Prostate gland (tissue), 2 donors: ENCODE results near the gene SYNPO. TPM values are rescaled to one million over a fixed set of nuclear protein-coding genes. Genes with fewer than 3 reads are reported as not detected.

Experiments used
- DNase-seq: peaks from one replicate; pipeline ENCODE4 v3.0.0-alpha.2; 2019; ENCODE audit warnings: low spot score
- H3K27ac ChIP-seq, 2 donors: fragments of 200-600 bp; sonication (generic); 2 replicates each; pipeline ENCODE4 v1.5.1; 2017 to 2019
- H3K27me3 ChIP-seq: fragments of 200-600 bp; sonication (generic); replicated peaks from 2 replicates; pipeline ENCODE4 v1.5.1; 2019; ENCODE audit not compliant: insufficient read depth
- H3K36me3 ChIP-seq, 2 donors: fragments of 200-600 bp; sonication (generic); 1 replicate in 1 of 2; 2 replicates in 1 of 2; pipeline versions ENCODE4 v1.5.1 to v1.8.1; 2017 to 2019
- H3K4me1 ChIP-seq: fragments of 200-600 bp; sonication (generic); replicated peaks from 2 replicates; pipeline ENCODE4 v1.5.1; 2019
- H3K4me3 ChIP-seq, 2 donors: fragments of 200-600 bp; sonication (generic); 2 replicates each; pipeline ENCODE4 v1.5.1; 2017 to 2019
- H3K9me3 ChIP-seq: fragments of 200-600 bp; sonication (generic); 2 replicates; pipeline ENCODE4 v1.5.1; 2017
- CTCF ChIP-seq, 4 experiments: fragments of 200-600 bp in 2 of 4; fragments of 450-650 bp in 2 of 4; sonication (generic) in 2 of 4; IDR thresholded peaks; 1 replicate in 3 of 4; 2 replicates in 1 of 4; pipeline ENCODE4 v1.5.1; 2016 to 2019; ENCODE audit warnings: antibody characterized with exemption in 4 of 4, mild to moderate bottlenecking in 2 of 4, moderate library complexity in 2 of 4
- POLR2A ChIP-seq: fragments of 450-650 bp; IDR thresholded peaks from one replicate; pipeline ENCODE4 v1.6.1; 2016; ENCODE audit warnings: antibody characterized with exemption, mild to moderate bottlenecking
- POLR2AphosphoS5 ChIP-seq: sonication (generic); formaldehyde crosslinking; IDR thresholded peaks from one replicate; pipeline ENCODE4 v1.6.1; 2017; ENCODE audit warnings: antibody characterized with exemption
- WGBS: methylation state at CpG from one replicate; pipeline ENCODE4 v1.1.5; 2018; 5-methylcytosine and 5-hydroxymethylcytosine counted together
- intact Hi-C: fragments of 100-400 bp; cut with DNase I; formaldehyde crosslinking; loops from one replicate; pipeline ENCODE4 v1.14.2; 2022
- total RNA-seq, 2 donors: library from RNA; depleted of rRNA; stranded (reverse); fragments of >200 nt; gene quantifications; one replicate each; pipeline ENCODE4 v1.1.0, GENCODE V29; 2016

The SYNPO gene
- total RNA-seq, 2 donors from 2014 or later: 13.7 to 61.0 TPM

GRCh38 chr5:150671509-150672236 lies 31.2 kb downstream of the SYNPO start:
- Histone ChIP-seq H3K9me3 (no peaks in the 10 kb centered on the region), H3K4me3 (peak overlapping the region; percentile 23 to 39), H3K4me1 (peaks cover 5% of the 10 kb centered on the region), H3K27me3 (peaks cover 2% of the 10 kb centered on the region), H3K27ac (peak overlapping the region; percentile 23 to 38), H3K36me3 (no peaks in the 10 kb centered on the region)
- DNase-seq: no peak
- TF ChIP-seq POLR2AphosphoS5: no peak
- TF ChIP-seq POLR2A: no peak
- no peak for TF ChIP-seq CTCF (IDR thresholded peaks at IDR 0.05)
- 7% methylated on average over 46 of the region's 51 CpGs for WGBS
- intact Hi-C loops: no loop called here

- no peaks in the 10 kb centered on the region for H3K36me3 ChIP-seq
- no peaks in the 10 kb centered on the region for H3K9me3 ChIP-seq
- peaks cover 5% of the 10 kb centered on the region for H3K4me1 ChIP-seq
- peak; percentile 22 for DNase-seq
- peaks cover 2% of the 10 kb centered on the region for H3K27me3 ChIP-seq
- TF ChIP-seq POLR2A: no peak
- TF ChIP-seq POLR2AphosphoS5: no peak
- TF ChIP-seq CTCF (IDR thresholded peaks at IDR 0.05): no peak
- peak overlapping the region; percentile 23 to 39 for H3K4me3 ChIP-seq
- peak overlapping the region; percentile 23 to 38 for H3K27ac ChIP-seq
- intact Hi-C loops: no loop called here
- 2% methylated on average over 30 of the region's 38 CpGs for WGBS
Measured at GRCh38 chr5:150672237-150672883, 31.9 kb downstream of the SYNPO start.

GRCh38 chr5:150672884-150673275 lies 32.4 kb downstream of the SYNPO start:
- Histone ChIP-seq H3K4me1 (peaks cover 5% of the 10 kb centered on the region), H3K27me3 (no peaks in the 10 kb centered on the region), H3K36me3 (no peaks in the 10 kb centered on the region), H3K4me3 (peak overlapping the region; percentile 23 to 39), H3K27ac (peak overlapping the region in 1 of 2 donors; percentile 38), H3K9me3 (no peaks in the 10 kb centered on the region)
- WGBS: 81% methylated on average over 7 of the region's 7 CpGs
- no peak for TF ChIP-seq POLR2A
- TF ChIP-seq CTCF (IDR thresholded peaks at IDR 0.05): no peak
- TF ChIP-seq POLR2AphosphoS5: no peak
- no peak for DNase-seq
- intact Hi-C loops: no loop called here

GRCh38 chr5:150674341-150674821 lies 33.9 kb downstream of the SYNPO start:
- H3K27me3 ChIP-seq: no peaks in the 10 kb centered on the region
- 84% methylated on average over 4 of the region's 4 CpGs for WGBS
- H3K9me3 ChIP-seq: no peaks in the 10 kb centered on the region
- H3K36me3 ChIP-seq: no peaks in the 10 kb centered on the region
- no peak for DNase-seq
- TF ChIP-seq POLR2A (no peak), POLR2AphosphoS5 (no peak)
- no peak overlapping the region for H3K4me3 ChIP-seq
- peaks cover 5% of the 10 kb centered on the region for H3K4me1 ChIP-seq
- intact Hi-C loops: no loop called here
- peak overlapping the region in 1 of 2 donors; percentile 34 for H3K27ac ChIP-seq

- no peaks in the 10 kb centered on the region for H3K9me3 ChIP-seq
- no peak overlapping the region for H3K27ac ChIP-seq
- 80% methylated on average over 6 of the region's 6 CpGs for WGBS
Measured at GRCh38 chr5:150675069-150675468, 34.6 kb downstream of the SYNPO start.

More at GRCh38 chr5:150675069-150675468, 34.6 kb downstream of the SYNPO start:
- intact Hi-C loops: no loop called here
- Histone ChIP-seq H3K36me3 (no peaks in the 10 kb centered on the region), H3K27me3 (no peaks in the 10 kb centered on the region), H3K4me3 (no peak overlapping the region), H3K4me1 (peaks cover 5% of the 10 kb centered on the region)
- no peak for DNase-seq
- no peak for TF ChIP-seq CTCF (IDR thresholded peaks at IDR 0.05)
- no peak for TF ChIP-seq POLR2AphosphoS5
- TF ChIP-seq POLR2A: no peak
